Endodermal cell (in vitro differentiated cells): ENCODE data around the gene CAMK2B. TPM values are rescaled to one million over a fixed set of nuclear protein-coding genes. Genes with fewer than 3 reads are reported as not detected.

Source experiments
- DNase-seq: peaks from one replicate; pipeline ENCODE4 v3.0.0-alpha.2; 2017
- H3K27ac ChIP-seq: 2 replicates; pipeline ENCODE4 v1.5.1; 2013; ENCODE audit warnings: mild to moderate bottlenecking, low read depth, low read length, moderate library complexity
- H3K27me3 ChIP-seq: 2 replicates; pipeline ENCODE4 v1.6.1; 2013; ENCODE audit warnings: mild to moderate bottlenecking, low read length, moderate library complexity; ENCODE audit not compliant: insufficient read depth, control insufficient read depth, poor library complexity, severe bottlenecking
- H3K36me3 ChIP-seq: 2 replicates; pipeline ENCODE4 v1.7.0; 2013; ENCODE audit warnings: mild to moderate bottlenecking, low read length, moderate library complexity; ENCODE audit not compliant: control insufficient read depth, insufficient read depth
- H3K4me1 ChIP-seq: one replicate; pipeline ENCODE4 v1.7.0; 2013; ENCODE audit warnings: low read length; ENCODE audit not compliant: control insufficient read depth, insufficient read depth
- H3K4me3 ChIP-seq: 2 replicates; pipeline ENCODE4 v1.5.1; 2013; ENCODE audit warnings: mild to moderate bottlenecking, low read length, moderate library complexity
- H3K9ac ChIP-seq: 2 replicates; pipeline ENCODE4 v1.6.1; 2013; ENCODE audit warnings: mild to moderate bottlenecking, low read length, moderate library complexity; ENCODE audit not compliant: poor library complexity, severe bottlenecking; ENCODE audit errors: extremely low read depth
- H3K9me3 ChIP-seq: 2 replicates; pipeline ENCODE4 v1.6.1; 2013; ENCODE audit warnings: mild to moderate bottlenecking, low read length, moderate library complexity; ENCODE audit not compliant: control insufficient read depth
- H3K27ac Mint-ChIP-seq: 2 replicates; pipeline ENCODE4 v1.8.0; 2020; ENCODE audit warnings: mixed read lengths
- H3K27me3 Mint-ChIP-seq: 2 replicates; pipeline ENCODE4 v1.8.0; 2021; ENCODE audit warnings: mild to moderate bottlenecking, mixed read lengths; ENCODE audit not compliant: insufficient read depth
- H3K36me3 Mint-ChIP-seq: 2 replicates; pipeline ENCODE4 v1.8.0; 2020; ENCODE audit warnings: low read depth, mixed read lengths
- H3K4me1 Mint-ChIP-seq: 2 replicates; pipeline ENCODE4 v1.8.0; 2020; ENCODE audit warnings: mixed read lengths
- H3K4me3 Mint-ChIP-seq: 2 replicates; pipeline ENCODE4 v1.8.0; 2020; ENCODE audit warnings: mild to moderate bottlenecking, moderate library complexity, mixed read lengths
- H3K9me3 Mint-ChIP-seq: 2 replicates; pipeline ENCODE4 v1.8.0; 2020; ENCODE audit warnings: mild to moderate bottlenecking, mixed read lengths
- WGBS, 2 experiments: methylation state at CpG; one replicate each; pipeline versions ENCODE4 v1.1.5 to v1.1.7; 2013; ENCODE audit warnings: missing lambda C conversion rate in 2 of 2, mixed read lengths in 1 of 2; ENCODE audit not compliant: insufficient coverage in 1 of 2, insufficient read length in 1 of 2; 5-methylcytosine and 5-hydroxymethylcytosine counted together
- total RNA-seq, 2 donors: library from RNA; stranded (reverse); fragmentation: NEBNext Ultra II Directional in 1 of 2; extraction: Animal tissue kit (Norgen Biotek cat#: 25700) in 1 of 2; gene quantifications; 2 replicates in 1 of 2; 3 replicates in 1 of 2; pipeline ENCODE4 v1.2.1, GENCODE V29; 2021
- TF ChIP-seq, protein P1 (sequence below): fragments of 200-600 bp; sonication (generic); conservative IDR thresholded peaks from 2 replicates; pipeline ENCODE4 v1.5.0; 2021; ENCODE audit warnings: antibody characterized with exemption, mild to moderate bottlenecking

CAMK2B gene
- total RNA-seq, 2 donors from 2014 or later = 0.26 TPM; not detected in 1

DNA sequence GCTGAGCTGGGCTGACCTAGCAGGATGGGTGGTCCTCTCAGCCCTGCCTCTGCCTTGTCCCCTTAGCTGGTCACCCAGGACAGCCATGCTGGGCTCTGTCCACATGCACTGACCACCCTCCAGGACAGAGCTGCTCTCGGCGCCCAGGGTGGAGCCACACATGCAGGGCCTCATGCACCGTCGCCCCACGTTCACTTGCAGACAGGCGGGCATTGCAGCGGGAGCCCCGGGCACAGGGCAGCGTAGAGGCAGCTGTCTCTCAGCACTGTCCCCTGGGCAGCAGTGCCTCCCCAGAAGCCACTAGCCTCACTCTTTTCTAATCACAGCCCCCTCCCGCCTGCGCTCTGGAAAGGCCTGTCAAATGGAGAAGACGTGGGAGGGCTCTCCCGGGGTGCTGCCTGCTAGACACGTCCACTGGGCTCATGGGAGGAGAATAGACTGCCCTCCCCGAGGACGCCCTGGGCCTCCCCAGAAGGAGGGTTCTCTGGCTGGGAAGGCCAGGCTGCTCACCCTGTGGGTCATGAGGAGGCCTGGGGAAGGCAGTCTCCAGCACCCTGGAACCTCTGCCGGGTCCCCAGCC lies 87.2 kb downstream of the CAMK2B start:
- Mint-ChIP-seq H3K4me1 (peaks cover 5% of the 10 kb centered on the region), H3K27ac (no peak overlapping the region), H3K9me3 (no peaks in the 10 kb centered on the region), H3K27me3 (no peaks in the 10 kb centered on the region), H3K4me3 (no peak overlapping the region), H3K36me3 (no peaks in the 10 kb centered on the region)
- no peaks in the 10 kb centered on the region for H3K9me3 ChIP-seq
- TF ChIP-seq, protein P1, sequence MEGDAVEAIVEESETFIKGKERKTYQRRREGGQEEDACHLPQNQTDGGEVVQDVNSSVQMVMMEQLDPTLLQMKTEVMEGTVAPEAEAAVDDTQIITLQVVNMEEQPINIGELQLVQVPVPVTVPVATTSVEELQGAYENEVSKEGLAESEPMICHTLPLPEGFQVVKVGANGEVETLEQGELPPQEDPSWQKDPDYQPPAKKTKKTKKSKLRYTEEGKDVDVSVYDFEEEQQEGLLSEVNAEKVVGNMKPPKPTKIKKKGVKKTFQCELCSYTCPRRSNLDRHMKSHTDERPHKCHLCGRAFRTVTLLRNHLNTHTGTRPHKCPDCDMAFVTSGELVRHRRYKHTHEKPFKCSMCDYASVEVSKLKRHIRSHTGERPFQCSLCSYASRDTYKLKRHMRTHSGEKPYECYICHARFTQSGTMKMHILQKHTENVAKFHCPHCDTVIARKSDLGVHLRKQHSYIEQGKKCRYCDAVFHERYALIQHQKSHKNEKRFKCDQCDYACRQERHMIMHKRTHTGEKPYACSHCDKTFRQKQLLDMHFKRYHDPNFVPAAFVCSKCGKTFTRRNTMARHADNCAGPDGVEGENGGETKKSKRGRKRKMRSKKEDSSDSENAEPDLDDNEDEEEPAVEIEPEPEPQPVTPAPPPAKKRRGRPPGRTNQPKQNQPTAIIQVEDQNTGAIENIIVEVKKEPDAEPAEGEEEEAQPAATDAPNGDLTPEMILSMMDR = no peak
- H3K36me3 ChIP-seq = no peaks in the 10 kb centered on the region
- 89 to 93% methylated on average over 7 to 17 of the region's 17 CpGs for WGBS, 2 experiments
- no peaks in the 10 kb centered on the region for H3K27me3 ChIP-seq
- no peak overlapping the region for H3K4me3 ChIP-seq
- peaks cover 5% of the 10 kb centered on the region for H3K4me1 ChIP-seq
- DNase-seq = no peak
- no peak overlapping the region for H3K9ac ChIP-seq
- H3K27ac ChIP-seq = no peak overlapping the region

DNA sequence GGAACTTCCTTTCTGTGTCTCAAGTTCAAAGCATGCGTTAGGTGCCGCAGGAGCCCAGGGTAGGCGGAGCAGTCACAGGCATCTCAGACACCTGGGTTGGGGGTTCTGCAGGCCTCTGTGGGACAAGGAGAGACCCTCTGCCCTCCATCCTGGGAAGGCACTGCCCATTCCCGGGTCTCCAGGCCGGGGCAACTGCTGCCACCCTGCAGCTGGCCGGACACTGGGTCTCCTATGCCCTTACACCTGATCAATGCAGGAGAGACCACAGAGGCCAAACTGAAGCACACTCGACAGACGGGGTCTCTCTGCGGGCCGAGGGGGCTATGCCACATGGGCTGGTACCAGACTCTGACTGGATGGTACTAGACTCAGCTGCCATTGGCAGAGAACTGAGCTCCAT lies 87.7 kb downstream of the CAMK2B start:
- Mint-ChIP-seq H3K27me3 (no peaks in the 10 kb centered on the region), H3K4me3 (no peak overlapping the region)
- 88 to 92% methylated on average over 7 to 10 of the region's 10 CpGs for WGBS, 2 experiments

DNA sequence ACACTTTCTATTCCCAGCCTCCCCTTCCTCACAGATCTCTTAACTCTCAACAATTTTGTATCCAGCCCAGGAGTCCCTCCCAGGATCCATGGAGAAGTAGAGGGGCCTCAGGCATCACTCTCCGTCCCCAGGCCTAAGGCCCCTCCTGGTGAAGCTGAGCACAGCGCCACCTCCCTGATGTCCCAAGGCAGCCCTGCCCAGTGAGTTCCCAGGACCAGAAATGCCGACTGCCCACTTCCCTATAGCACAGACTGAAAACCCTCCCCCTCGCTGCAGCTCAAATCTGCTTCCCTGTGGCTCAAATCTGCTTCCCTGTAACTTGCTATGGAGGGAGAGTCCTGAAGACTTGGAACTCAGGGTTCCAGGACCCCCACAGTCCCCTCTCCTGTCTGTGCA lies 89.1 kb downstream of the CAMK2B start:
- Histone ChIP-seq H3K4me3 (no peak overlapping the region), H3K9me3 (no peaks in the 10 kb centered on the region), H3K9ac (no peak overlapping the region), H3K36me3 (no peaks in the 10 kb centered on the region), H3K27me3 (no peaks in the 10 kb centered on the region), H3K4me1 (peaks cover 5% of the 10 kb centered on the region), H3K27ac (no peak overlapping the region)
- Mint-ChIP-seq H3K27me3 (no peaks in the 10 kb centered on the region), H3K4me1 (peaks cover 5% of the 10 kb centered on the region), H3K9me3 (no peaks in the 10 kb centered on the region), H3K27ac (no peak overlapping the region), H3K36me3 (no peaks in the 10 kb centered on the region), H3K4me3 (no peak overlapping the region)
- peak; percentile 79 for DNase-seq
- WGBS, 2 experiments = 33 to 74% methylated on average over 1 to 4 of the region's 4 CpGs
- TF ChIP-seq, protein P1 = peak; percentile 53

More for the DNA sequence above, 87.7 kb downstream of the CAMK2B start:
- TF ChIP-seq, protein P1 = no peak
- no peak overlapping the region for H3K27ac ChIP-seq
- H3K9me3 ChIP-seq = no peaks in the 10 kb centered on the region
- H3K4me3 ChIP-seq = no peak overlapping the region
- H3K36me3 Mint-ChIP-seq = no peaks in the 10 kb centered on the region
- DNase-seq = no peak
- H3K4me1 Mint-ChIP-seq = peaks cover 5% of the 10 kb centered on the region
- no peaks in the 10 kb centered on the region for H3K9me3 Mint-ChIP-seq
- H3K36me3 ChIP-seq = no peaks in the 10 kb centered on the region
- H3K27ac Mint-ChIP-seq = no peak overlapping the region
- H3K9ac ChIP-seq = no peak overlapping the region
- no peaks in the 10 kb centered on the region for H3K27me3 ChIP-seq
- H3K4me1 ChIP-seq = peaks cover 5% of the 10 kb centered on the region
